ENCODE measurements around the gene UCN2. TPM values are rescaled to one million over a fixed set of nuclear protein-coding genes. Genes with fewer than 3 reads are reported as not detected.
"Not testable (repeated sequence)": the region's sequence is repeated elsewhere in the genome, so short reads cannot be mapped to it uniquely, and the experiment has no call there.

UCN2 gene
- total RNA-seq, 1 donor from 2014 or later: not detected

GRCh38 chr3:48543271-48543866 lies 20.2 kb downstream of the UCN2 start:
- DNase-seq (ENCODE audit: low spot score): no peak

GRCh38 chr3:48538451-48538850 lies 25.1 kb downstream of the UCN2 start:
- no peak for DNase-seq (ENCODE audit: low spot score)

GRCh38 chr3:48536785-48537184 lies 26.8 kb downstream of the UCN2 start:
- DNase-seq (ENCODE audit: low spot score): no peak

- no peak for DNase-seq (ENCODE audit: low spot score)
These were observed 27.5 kb downstream of the UCN2 start for GRCh38 chr3:48536116-48536515.

GRCh38 chr3:48535578-48535977 lies 28.0 kb downstream of the UCN2 start:
- DNase-seq (ENCODE audit: low spot score): no peak

GRCh38 chr3:48532977-48533337 lies 30.6 kb downstream of the UCN2 start:
- no peak for DNase-seq (ENCODE audit: low spot score)

GRCh38 chr3:48532271-48532976 lies 31.2 kb downstream of the UCN2 start:
- no peak for DNase-seq (ENCODE audit: low spot score)

GRCh38 chr3:48530701-48531100 lies 32.9 kb downstream of the UCN2 start:
- not testable (repeated sequence) for DNase-seq (ENCODE audit: low spot score)

- DNase-seq (ENCODE audit: low spot score): no peak
These were observed 34.8 kb downstream of the UCN2 start for GRCh38 chr3:48528754-48529153.

- no peak for DNase-seq (ENCODE audit: low spot score)
These were observed 35.5 kb downstream of the UCN2 start for GRCh38 chr3:48528048-48528447.

GRCh38 chr3:48524970-48525369 lies 38.6 kb downstream of the UCN2 start:
- no peak for DNase-seq (ENCODE audit: low spot score)

GRCh38 chr3:48521635-48522034 lies 41.9 kb downstream of the UCN2 start:
- DNase-seq (ENCODE audit: low spot score): no peak

GRCh38 chr3:48519277-48519643 lies 44.3 kb downstream of the UCN2 start:
- DNase-seq (ENCODE audit: low spot score): no peak

- DNase-seq (ENCODE audit: low spot score): no peak
These were observed 44.8 kb downstream of the UCN2 start for GRCh38 chr3:48518638-48519276.

GRCh38 chr3:48518069-48518468 lies 45.5 kb downstream of the UCN2 start:
- no peak for DNase-seq (ENCODE audit: low spot score)

GRCh38 chr3:48516571-48516970 lies 47.0 kb downstream of the UCN2 start:
- no peak for DNase-seq (ENCODE audit: low spot score)

GRCh38 chr3:48514431-48515227 lies 49.0 kb downstream of the UCN2 start:
- no peak for DNase-seq (ENCODE audit: low spot score)

Small RNAs within 50 kb of the gene (microRNA-seq; reads per million reads assigned to microRNA genes)
- not detected for gene MIR6823 (ENCODE audit: borderline number of aligned reads)
- gene MIR711 (ENCODE audit: borderline number of aligned reads): not detected

Other genes starting within 250 kb of the UCN2 start
- not detected for gene SPINK8, start 230.1 kb downstream of the UCN2 start, total RNA-seq
- gene FBXW12, start 191.6 kb downstream of the UCN2 start, total RNA-seq: not detected
- 40.0 TPM for gene PLXNB1, start 133.7 kb downstream of the UCN2 start, total RNA-seq
- gene CCDC51, start 123.7 kb downstream of the UCN2 start, total RNA-seq: 11.6 TPM
- 144 TPM for gene TMA7, start 123.5 kb downstream of the UCN2 start, total RNA-seq
- 7.2 TPM for gene ATRIP, start 117.0 kb downstream of the UCN2 start, total RNA-seq
- 170 TPM for gene SHISA5, start 59.6 kb downstream of the UCN2 start, total RNA-seq
- gene PFKFB4, start 7.0 kb downstream of the UCN2 start, total RNA-seq: 4.6 TPM
- 0.84 TPM for gene COL7A1, start 31.5 kb upstream of the UCN2 start, total RNA-seq
- 148 TPM for gene UQCRC1, start 45.9 kb upstream of the UCN2 start, total RNA-seq
- not detected for gene TMEM89, start 58.0 kb upstream of the UCN2 start, total RNA-seq
- 11.5 TPM for gene SLC26A6, start 71.7 kb upstream of the UCN2 start, total RNA-seq
- gene CELSR3, start 99.1 kb upstream of the UCN2 start, total RNA-seq: 0.64 TPM
- 19.9 TPM for gene NCKIPSD, start 122.1 kb upstream of the UCN2 start, total RNA-seq
- 40.4 TPM for gene IP6K2, start 153.4 kb upstream of the UCN2 start, total RNA-seq

Data from mesenteric fat pad (tissue), 1 donor.